ENCODE measurements around the gene TMEM38B. TPM values are rescaled to one million over a fixed set of nuclear protein-coding genes. Genes with fewer than 3 reads are reported as not detected.

The TMEM38B gene
- total and polyA plus RNA-seq, 8 donors, result 0.87 to 26.8 (median 3.4) TPM

GRCh38 chr9:105681313-105681712 lies 13.0 kb upstream of the TMEM38B start:
- Histone ChIP-seq H3K36me3 (no peaks in the 10 kb centered on the region), H3K27ac (no peak overlapping the region), H3K9me3 (no peaks in the 10 kb centered on the region), H3K4me3 (no peak overlapping the region), H3K27me3 (no peaks in the 10 kb centered on the region), H3K4me1 (no peaks in the 10 kb centered on the region)
- WGBS, 5 donors, result 83 to 100% (median 96%) methylated on average over 2 of the region's 2 CpGs
- TF ChIP-seq POLR2A (IDR thresholded peaks at IDR 0.05) (no peak), CTCF (IDR thresholded peaks at IDR 0.05) (no peak), POLR2AphosphoS5 (IDR thresholded peaks at IDR 0.05) (no peak), EP300 (IDR thresholded peaks at IDR 0.05) (no peak)
- DNase-seq, result no peak
- intact Hi-C loops (cut with DNase I; ENCODE audit: low total_unique reads), result no loop called here

- 78 to 100% (median 100%) methylated on average over 1 of the region's 1 CpG for WGBS, 5 donors
- no peaks in the 10 kb centered on the region for H3K27me3 ChIP-seq
- TF ChIP-seq POLR2AphosphoS5 (IDR thresholded peaks at IDR 0.05), result no peak
- TF ChIP-seq CTCF (IDR thresholded peaks at IDR 0.05), result no peak
- no peak overlapping the region for H3K27ac ChIP-seq
- no peak overlapping the region for H3K4me3 ChIP-seq
- DNase-seq, result no peak
- intact Hi-C loops (cut with DNase I; ENCODE audit: low total_unique reads), result no loop called here
- no peaks in the 10 kb centered on the region for H3K36me3 ChIP-seq
- H3K4me1 ChIP-seq, result no peaks in the 10 kb centered on the region
- no peaks in the 10 kb centered on the region for H3K9me3 ChIP-seq
Measured at GRCh38 chr9:105681724-105682123, 12.6 kb upstream of the TMEM38B start.

- no peak overlapping the region for H3K4me3 ChIP-seq
- TF ChIP-seq CTCF (IDR thresholded peaks at IDR 0.05) (no peak), POLR2AphosphoS5 (IDR thresholded peaks at IDR 0.05) (no peak), POLR2A (IDR thresholded peaks at IDR 0.05) (no peak), EP300 (IDR thresholded peaks at IDR 0.05) (no peak)
- no peak for DNase-seq
- no peaks in the 10 kb centered on the region for H3K9me3 ChIP-seq
- intact Hi-C loops (cut with DNase I; ENCODE audit: low total_unique reads), result no loop called here
- WGBS, 5 donors, result 76 to 96% (median 79%) methylated on average over 1 of the region's 1 CpG
- H3K36me3 ChIP-seq, result no peaks in the 10 kb centered on the region
- H3K27me3 ChIP-seq, result peaks cover 0 to 2% (median 0%) of the 10 kb centered on the region in 3 donors
- H3K4me1 ChIP-seq, result no peaks in the 10 kb centered on the region
- no peak overlapping the region for H3K27ac ChIP-seq
Measured at GRCh38 chr9:105683688-105684275, 10.6 kb upstream of the TMEM38B start.

- Histone ChIP-seq H3K4me3 (no peak overlapping the region), H3K9me3 (no peaks in the 10 kb centered on the region), H3K27ac (no peak overlapping the region), H3K27me3 (peaks cover 0 to 19% (median 0%) of the 10 kb centered on the region in 3 donors), H3K4me1 (no peaks in the 10 kb centered on the region), H3K36me3 (no peaks in the 10 kb centered on the region)
- TF ChIP-seq POLR2AphosphoS5 (IDR thresholded peaks at IDR 0.05), result no peak
- no peak for TF ChIP-seq POLR2A (IDR thresholded peaks at IDR 0.05)
- TF ChIP-seq CTCF (IDR thresholded peaks at IDR 0.05), result no peak
- TF ChIP-seq EP300 (IDR thresholded peaks at IDR 0.05), result no peak
- WGBS, 5 donors, result 94 to 96% (median 95%) methylated on average over 4 of the region's 4 CpGs
- intact Hi-C loops (cut with DNase I; ENCODE audit: low total_unique reads), result no loop called here
- no peak for DNase-seq
Measured at GRCh38 chr9:105686936-105687335, 7.4 kb upstream of the TMEM38B start.
